AG04450 (cell line): Measurements from ENCODE around the gene REG1A. TPM values are rescaled to one million over a fixed set of nuclear protein-coding genes. Genes with fewer than 3 reads are reported as not detected.

ENCODE experiments used
- CTCF ChIA-PET: fragments of 300-600, 350-600 bp; formaldehyde crosslinking; extraction: SDS; loops from one replicate; lab custom pipeline; 2022; ENCODE audit warnings: antibody characterized with exemption, inconsistent platforms; lab: Charles Lee
- POLR2A ChIA-PET: fragments of 350-600 bp; formaldehyde crosslinking; extraction: SDS; loops from one replicate; lab custom pipeline; 2021; ENCODE audit warnings: antibody characterized with exemption, inconsistent platforms; lab: Yijun Ruan, JAX
- DNase-seq: peaks from one replicate; pipeline ENCODE4 v3.0.0-alpha.2; 2011; ENCODE audit warnings: low read depth, low spot score
- H3K27ac ChIP-seq: one replicate; pipeline ENCODE4 v1.5.1; 2012; ENCODE audit warnings: low read depth, low read length, control low read depth
- H3K27me3 ChIP-seq: one replicate; pipeline ENCODE4 v1.6.0; 2012; ENCODE audit warnings: low read length; ENCODE audit not compliant: control insufficient read depth, insufficient read depth
- H3K4me3 ChIP-seq: 2 replicates; pipeline ENCODE4 v1.5.1; 2011; ENCODE audit warnings: mild to moderate bottlenecking, low read depth, low read length, control low read depth
- H3K9me3 ChIP-seq: 2 replicates; pipeline ENCODE4 v1.5.1; 2012; ENCODE audit warnings: low read length; ENCODE audit not compliant: control insufficient read depth, insufficient read depth
- CTCF ChIP-seq: IDR thresholded peaks from 2 replicates; pipeline ENCODE4 v1.5.1; 2011; ENCODE audit warnings: low read depth, low read length, control low read depth, inconsistent platforms
- polyA minus RNA-seq: library from RNA; depleted of rRNA, polyadenylated mRNA; stranded (reverse); fragments of >200 nt; gene quantifications from 2 replicates; pipeline ENCODE4 v1.2.3, GENCODE V29; 2011; rRNA and poly(A)+ RNA removed
- polyA plus RNA-seq: library from polyadenylated mRNA; depleted of rRNA; stranded (reverse); fragments of >200 nt; gene quantifications from 2 replicates; pipeline ENCODE4 v1.2.3, GENCODE V29; 2011; rRNA removed

REG1A gene, protein sequence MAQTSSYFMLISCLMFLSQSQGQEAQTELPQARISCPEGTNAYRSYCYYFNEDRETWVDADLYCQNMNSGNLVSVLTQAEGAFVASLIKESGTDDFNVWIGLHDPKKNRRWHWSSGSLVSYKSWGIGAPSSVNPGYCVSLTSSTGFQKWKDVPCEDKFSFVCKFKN
- polyA plus RNA-seq (not detected in 2 replicates), polyA minus RNA-seq (not detected in 2 replicates)

- ChIA-PET CTCF (no interaction called here), POLR2A (no interaction called here)
- DNase-seq = no peak
- Histone ChIP-seq H3K9me3 (peaks cover 9% of the 10 kb centered on the region), H3K27ac (no peak within 1 kb of the TSS), H3K27me3 (no peaks in the 10 kb centered on the region), H3K4me3 (no peak within 1 kb of the TSS)
- no peak for TF ChIP-seq CTCF
Measured at GRCh38 chr2:79120194-79120713, at the start of gene REG1A. Gene REG1A (plus strand): TSS chr2:79120488. CDS start chr2:79120862, 374 bp downstream.

GRCh38 chr2:79071078-79071477, 49.2 kb upstream of the REG1A start:
- no peak for TF ChIP-seq CTCF
- CTCF ChIA-PET = no interaction called here
- Histone ChIP-seq H3K27me3 (no peaks in the 10 kb centered on the region), H3K9me3 (peaks cover 16% of the 10 kb centered on the region), H3K4me3 (no peak overlapping the region), H3K27ac (no peak overlapping the region)
- no peak for DNase-seq
- POLR2A ChIA-PET = no interaction called here

GRCh38 chr2:79082987-79083386, 37.3 kb upstream of the REG1A start:
- POLR2A ChIA-PET = no interaction called here
- Histone ChIP-seq H3K4me3 (no peak overlapping the region), H3K27ac (no peak overlapping the region), H3K27me3 (no peaks in the 10 kb centered on the region), H3K9me3 (peaks cover 8% of the 10 kb centered on the region)
- TF ChIP-seq CTCF = no peak
- CTCF ChIA-PET = no interaction called here
- no peak for DNase-seq

GRCh38 chr2:79083597-79084251, 36.6 kb upstream of the REG1A start:
- no peak for DNase-seq
- Histone ChIP-seq H3K9me3 (peaks cover 8% of the 10 kb centered on the region), H3K27me3 (no peaks in the 10 kb centered on the region), H3K4me3 (no peak overlapping the region), H3K27ac (no peak overlapping the region)
- ChIA-PET POLR2A (no interaction called here), CTCF (no interaction called here)
- no peak for TF ChIP-seq CTCF

DNA sequence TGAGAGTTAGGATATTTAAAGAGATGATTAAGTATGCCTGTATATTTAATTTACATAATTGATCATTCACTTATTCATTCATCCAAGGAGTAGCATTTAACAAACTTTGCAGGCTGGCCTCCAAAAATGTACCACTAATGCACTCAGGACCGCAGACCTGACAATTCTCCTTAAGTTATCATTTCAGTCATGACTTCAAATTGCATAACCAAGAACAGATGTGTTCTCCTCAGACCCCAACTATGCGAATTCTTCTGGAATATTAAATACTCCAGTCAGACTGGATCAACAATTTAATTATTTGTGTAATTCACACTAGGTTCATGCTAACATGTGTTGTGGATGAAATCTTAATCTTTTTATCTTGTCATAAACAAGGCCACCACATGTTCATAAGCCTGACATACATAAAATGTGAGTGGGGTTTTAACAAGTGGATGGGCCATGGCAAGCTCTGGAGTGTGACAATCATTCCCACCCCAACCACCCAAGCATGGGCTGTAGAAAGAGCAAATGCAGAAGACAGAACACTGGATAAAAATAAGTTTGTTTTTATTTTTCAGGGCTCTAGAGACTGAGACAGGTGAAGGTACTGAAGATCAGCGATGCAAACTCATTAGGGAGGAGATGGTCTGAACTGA, 35.7 kb upstream of the REG1A start:
- H3K9me3 ChIP-seq = peaks cover 10% of the 10 kb centered on the region
- no peak for TF ChIP-seq CTCF
- H3K4me3 ChIP-seq = no peak overlapping the region
- CTCF ChIA-PET = no interaction called here
- POLR2A ChIA-PET = no interaction called here
- H3K27me3 ChIP-seq = no peaks in the 10 kb centered on the region
- no peak overlapping the region for H3K27ac ChIP-seq
- no peak for DNase-seq
